NCI-H2227 treated with DMSO at 0.1 percent for 48 hours (cell line): Measurements from ENCODE around the gene ROBO2.

Source experiments
- DNase-seq: peaks from one replicate; lab custom pipeline; 2025; lab: John Stamatoyannopoulos, UW

The ROBO2 gene

DNA sequence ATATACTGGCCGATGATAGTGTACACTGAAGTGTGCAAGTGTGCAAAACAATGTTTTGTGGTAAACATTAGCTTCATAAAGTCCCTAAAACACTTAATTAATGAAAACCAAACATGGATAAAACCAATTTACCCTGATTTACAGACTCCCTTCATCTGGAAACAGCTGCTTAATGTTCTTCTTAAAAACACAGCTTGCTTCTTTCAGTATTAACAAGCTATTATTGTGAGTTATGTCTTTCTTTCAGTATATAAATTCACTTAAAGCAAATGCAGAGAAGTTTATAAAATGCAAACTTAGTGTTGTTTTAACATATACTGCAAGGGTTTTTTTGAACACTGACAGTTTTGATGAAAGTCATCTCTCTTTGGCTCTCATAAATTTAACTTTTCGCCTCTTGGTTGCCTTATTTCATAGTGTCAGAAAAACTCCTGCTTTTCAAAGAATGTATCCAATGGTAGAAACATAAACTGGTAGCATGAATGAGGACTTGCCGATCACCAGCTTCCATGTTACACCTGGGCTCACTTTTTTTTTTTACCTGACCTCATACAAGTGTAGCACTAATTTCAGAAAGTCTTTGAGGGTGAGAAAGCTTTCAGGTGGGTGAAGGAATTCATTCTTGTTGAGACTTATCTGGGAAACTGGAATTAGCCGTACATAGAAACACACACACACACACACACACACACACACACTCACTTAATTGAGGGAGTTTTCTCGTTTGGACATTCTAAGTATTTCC, 532.2 kb downstream of the ROBO2 start:
- no peak for DNase-seq

DNA sequence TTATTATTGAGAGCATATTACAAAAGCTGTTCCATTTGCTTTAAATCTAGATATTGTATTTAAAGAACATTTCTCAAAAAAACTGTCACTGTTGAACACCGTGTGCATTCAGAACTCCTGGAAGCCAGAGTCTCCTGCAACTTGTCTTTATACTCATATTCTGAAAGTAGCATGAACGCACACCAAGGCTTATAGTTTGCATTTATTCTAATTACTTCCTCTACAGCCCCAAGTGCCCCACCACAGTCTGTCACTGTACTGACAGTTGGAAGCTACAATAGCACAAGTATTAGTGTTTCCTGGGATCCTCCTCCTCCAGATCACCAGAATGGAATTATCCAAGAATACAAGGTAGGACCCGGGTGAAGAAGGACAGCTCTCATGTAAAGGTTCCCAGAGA, 537.4 kb downstream of the ROBO2 start:
- DNase-seq: no peak

DNA sequence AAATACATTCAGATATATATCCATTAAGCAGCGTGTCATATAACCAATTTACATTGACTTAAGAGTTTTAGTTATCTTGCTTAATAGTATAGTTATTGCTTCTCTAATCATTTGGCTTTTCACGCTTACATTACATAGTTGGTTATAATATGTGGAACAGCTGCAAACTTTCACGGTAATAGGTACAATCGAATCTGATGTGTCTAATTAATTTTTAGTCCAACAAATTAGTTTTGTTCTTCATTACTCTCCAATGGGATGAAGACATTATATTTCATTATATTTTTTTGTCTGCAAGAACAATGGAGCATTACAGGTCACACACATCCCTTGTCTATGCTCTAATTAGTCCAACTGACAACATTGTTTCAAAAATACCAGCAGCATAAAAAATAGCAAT, 546.3 kb downstream of the ROBO2 start:
- DNase-seq: no peak

DNA sequence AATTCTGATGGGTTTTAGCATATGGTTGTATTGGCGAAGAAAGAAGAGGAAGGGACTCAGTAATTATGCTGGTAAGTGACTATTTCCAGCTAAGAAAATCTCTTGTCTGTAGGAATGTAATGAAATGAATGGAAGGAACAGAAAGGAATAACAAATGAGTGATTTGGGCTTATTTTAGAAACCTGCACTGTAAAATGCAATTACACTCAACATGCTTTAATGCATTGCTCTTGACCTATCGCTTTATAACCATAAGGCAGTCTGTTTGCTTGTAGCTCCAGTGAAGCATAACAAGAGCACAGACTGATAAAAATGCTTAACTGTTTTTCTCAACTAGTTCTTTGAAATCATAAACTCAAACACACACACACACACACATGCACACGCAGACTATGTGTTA, 549.0 kb downstream of the ROBO2 start:
- peak; percentile 46 for DNase-seq

DNA sequence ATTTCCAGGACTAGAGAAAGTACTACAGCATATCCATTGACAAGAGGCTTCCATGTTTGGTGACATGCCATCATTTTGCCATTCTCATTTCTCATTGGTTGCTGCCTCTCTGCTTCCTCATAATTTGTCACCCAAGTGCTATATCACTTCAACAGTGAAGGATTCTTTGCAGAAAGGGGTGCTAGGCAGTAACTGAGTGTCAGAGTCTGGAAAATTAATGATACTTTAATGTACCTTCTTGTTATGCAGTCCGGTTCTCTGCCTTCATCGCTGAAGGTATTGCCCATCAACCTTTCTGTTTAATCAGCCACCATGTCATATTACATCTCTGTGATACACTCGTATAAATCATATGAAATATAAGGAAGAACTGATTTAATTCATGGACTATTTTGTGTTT, 550.3 kb downstream of the ROBO2 start:
- DNase-seq: no peak

DNA sequence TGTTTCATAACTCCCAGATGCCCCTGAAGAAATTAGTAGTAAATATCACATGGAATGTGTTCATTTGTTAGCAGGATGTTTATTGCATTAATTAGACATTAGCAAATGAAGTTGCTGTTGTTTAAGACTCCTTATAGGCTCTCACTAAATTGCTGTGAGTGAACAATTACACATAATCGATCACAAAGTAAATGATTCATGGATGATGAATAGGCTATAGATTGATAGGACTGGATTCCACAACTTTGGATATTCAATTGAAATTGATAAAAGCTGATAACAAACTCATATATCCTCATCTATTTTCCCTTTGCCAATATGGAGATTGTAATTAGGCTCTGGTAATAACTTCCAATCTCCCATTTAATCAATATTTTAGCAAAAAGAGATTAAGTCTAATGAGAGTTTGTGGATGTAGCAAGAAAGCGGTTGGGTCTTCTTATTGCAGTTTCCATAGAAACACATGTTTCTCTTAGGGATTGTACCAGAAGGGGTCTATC, 555.5 kb downstream of the ROBO2 start:
- no peak for DNase-seq

DNA sequence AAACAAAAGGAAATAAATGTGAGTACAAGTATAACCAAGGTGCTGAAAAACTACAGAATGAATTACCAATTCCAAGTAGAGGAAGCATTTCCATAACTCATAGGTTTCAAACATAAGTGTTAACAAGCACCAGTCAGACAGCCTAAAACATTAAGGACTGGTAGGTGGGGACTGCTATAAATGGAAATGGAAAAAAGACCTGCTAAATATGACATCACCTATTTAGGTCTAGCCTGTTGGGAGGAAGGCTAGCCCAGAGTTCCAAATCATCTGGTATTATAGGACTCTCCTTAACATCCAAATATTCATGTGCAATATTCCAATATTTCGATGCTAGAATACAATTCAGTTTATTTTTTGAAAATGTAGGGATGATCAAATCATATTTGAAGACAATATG, 560.0 kb downstream of the ROBO2 start:
- no peak for DNase-seq

DNA sequence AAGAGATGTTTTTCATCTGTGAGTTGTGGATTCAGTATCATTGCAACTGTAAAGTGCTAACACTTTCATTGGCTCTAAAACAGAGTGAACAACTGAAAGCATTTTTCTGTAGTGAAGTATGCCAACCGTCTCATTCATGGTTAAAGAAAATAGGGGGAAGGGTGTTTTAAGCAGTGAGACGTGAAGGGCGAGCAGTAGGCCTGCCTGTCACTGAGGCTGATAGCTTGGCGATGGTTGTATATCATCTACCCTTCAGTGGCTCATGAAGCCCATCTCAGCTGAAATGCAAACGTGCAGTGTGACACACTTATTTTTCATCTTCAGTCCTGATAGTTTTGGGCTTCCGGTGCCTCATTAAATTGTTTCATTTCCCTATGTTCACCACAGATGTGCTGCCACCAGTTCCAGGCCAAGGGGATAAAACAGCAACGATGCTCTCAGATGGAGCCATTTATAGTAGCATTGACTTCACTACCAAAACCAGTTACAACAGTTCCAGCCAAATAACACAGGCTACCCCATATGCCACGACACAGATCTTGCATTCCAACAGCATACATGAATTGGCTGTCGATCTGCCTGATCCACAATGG, 562.0 kb downstream of the ROBO2 start:
- no peak for DNase-seq

DNA sequence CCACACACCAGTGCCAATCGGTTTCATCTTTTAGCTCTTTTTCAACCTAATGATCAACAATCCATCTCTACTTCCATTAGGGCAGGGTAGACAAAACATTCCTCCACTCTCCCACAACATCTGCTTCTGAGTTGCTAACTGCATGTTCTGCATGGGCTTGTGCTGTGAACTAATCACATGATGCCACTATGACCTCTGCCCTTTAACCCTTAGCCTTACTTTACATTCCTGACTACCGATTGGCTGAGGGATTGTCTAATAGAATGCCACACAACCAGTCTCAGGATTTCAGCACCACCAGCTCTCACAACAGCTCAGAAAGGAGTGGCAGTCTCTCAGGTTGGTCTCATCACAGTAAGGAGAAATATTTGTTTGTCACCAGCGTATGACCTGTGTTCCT, 562.8 kb downstream of the ROBO2 start:
- DNase-seq: no peak

DNA sequence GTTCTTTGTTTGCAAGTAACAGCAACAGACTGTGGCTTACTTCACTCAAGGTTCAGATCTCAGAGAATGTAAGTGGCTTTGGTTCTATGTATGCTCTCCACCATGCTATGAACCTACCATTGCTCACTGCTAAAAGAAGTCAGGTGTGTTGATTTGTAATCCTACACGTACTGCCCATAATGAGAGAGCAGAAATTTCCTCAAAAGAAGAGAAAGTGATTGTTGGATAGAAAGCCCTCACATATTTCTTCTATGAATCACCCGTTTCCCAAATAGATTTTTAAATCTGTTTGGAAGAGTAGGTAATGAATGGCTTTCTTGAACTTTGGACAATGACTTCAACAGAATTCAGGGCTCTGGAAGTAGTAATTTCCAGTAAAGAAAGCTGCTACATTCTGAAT, 565.4 kb downstream of the ROBO2 start:
- DNase-seq: no peak

DNA sequence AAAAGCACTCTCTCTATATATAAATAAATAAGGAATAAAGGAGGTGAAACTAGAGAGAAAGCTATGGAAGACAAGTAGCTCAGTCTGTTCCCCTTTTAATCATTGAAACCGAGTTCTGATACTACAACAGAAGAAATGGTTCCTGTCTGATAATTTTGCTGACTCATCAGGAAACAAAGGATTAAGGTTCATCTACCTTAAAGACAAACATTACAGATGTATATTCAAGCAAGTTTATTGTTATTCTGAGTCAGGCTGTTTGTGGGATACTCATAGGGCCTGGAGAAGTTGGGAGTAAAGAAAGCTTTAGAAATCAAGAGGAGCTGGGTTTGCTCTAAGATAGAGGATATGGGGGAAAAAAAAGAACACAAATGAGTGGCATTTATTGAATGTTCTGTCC, 566.0 kb downstream of the ROBO2 start:
- no peak for DNase-seq

DNA sequence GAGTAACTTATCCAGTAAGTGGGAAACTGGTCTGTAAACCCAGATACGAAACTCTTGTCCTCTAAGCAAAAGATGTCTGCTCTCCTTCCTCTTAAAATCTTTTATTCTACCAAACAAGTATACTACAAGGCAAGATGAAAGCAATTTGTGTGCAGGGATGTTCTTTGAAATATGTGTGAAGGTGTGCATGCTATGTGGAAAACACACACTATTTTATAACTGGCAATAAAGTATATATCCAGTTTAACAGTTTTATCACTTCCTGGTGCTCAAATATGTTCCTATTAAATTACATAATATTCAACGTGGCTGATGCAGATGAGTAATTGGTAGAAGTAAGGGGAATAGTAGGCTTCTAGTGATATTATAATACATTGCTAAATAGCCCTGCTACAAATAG, 566.5 kb downstream of the ROBO2 start:
- DNase-seq: no peak

DNA sequence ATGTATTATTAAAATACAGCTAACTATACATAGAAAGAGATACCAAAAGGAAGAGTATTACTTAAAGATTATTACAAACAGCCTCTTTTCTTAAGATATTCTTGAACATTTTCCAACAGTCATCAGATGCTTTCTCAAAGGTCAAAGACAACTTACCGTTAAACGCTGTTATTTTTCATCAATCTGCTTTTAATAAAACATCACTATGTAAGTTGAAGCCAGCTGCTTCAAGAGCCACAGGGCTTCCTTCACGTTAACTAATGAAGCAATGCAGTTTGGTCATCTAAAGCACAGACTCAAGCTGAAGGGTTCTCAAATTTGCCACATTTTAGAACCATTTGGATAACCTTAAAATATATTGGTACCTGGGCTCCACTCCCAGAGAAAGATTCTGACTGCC, 578.8 kb downstream of the ROBO2 start:
- DNase-seq: no peak

DNA sequence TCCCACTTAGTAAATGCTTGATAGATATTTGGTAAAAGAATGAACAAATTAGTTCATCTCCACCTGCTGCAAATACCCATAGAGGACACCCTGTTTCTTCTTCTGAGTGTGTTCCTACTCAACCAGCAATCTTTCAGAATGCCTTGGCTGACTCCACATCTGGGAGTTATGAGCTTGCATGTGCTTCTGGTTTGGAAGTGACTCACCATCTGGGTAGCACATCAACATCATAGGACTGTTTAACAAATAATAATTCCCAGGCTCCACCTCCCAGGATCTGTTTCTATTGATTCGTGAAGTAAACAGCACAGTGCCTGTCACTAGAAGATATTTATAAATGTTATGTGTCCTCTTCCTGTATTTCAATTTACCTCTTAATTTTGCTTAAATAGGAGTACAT, 580.1 kb downstream of the ROBO2 start:
- DNase-seq: no peak

DNA sequence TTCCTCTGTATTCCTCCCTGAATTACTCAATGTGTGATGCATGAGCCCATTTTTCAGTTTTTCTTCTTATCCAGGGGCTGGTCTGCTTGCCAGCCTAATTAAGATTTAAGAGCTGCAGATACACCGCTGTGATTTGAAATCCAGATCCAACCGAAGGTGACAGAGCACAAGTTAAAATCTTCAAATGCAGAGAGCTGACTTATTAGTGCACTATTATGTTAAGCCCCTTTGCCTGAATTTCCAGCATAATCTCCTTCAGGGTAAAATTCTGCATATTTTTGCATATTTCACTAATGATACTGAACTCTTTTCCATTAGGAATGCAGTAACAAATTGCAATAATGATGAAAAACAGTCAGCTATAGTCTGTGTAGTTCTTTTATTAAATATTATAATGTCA, 583.6 kb downstream of the ROBO2 start:
- no peak for DNase-seq

DNA sequence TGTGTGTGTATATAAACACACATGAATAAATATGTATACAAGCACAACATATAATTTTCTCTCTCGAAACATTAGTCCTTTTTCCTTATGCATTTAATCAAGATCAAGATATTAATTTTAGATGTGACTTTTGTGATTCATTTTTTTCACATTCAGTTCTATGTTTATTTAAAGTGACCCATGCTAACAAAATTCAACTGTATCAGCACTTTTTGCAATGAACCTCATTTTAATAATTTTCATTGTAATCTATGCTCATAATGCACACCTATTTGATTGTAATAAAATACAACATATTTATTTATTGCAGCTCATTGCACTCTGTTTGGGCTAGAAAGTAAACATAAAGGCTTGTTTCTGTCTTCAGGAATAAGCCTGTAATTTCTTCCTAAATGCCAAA, 586.3 kb downstream of the ROBO2 start:
- DNase-seq: no peak

DNA sequence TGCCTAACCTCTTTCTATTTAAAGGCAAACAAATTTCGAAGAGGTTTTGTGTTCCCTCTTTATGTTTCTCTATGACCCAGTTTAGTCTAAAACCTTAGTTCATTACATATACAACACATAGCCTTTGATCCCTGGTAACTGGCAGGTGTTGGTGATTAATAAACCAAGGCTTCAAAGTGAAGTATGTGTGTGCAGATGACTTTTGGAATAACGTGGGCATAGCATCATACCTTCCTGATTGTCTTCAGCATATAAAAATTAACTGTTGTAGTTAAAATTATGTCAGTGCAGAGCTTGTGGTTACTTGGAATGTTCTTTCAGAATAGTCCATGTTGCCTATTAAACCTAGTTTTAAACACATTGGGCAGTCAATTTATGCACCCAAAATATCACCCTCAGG, 608.3 kb downstream of the ROBO2 start:
- DNase-seq: no peak

DNA sequence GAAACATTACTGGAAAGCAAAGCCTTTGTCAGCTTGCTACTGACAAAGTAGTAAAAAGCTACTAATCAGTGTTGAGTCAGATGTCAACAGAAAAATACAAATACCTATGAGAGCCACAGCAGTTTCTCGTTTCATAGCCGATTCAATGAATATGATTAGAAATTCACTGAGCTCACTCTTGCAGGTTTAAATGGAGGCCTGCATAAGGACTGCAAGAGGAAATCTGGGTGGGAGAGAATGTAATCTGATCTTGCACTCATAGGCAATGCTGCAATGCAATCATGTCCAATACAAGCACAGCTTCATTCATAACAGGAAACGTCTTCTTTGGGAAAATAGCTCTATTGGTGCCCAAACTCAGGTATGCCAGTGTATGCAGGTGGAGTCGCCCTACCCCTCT, 608.8 kb downstream of the ROBO2 start:
- DNase-seq: no peak

DNA sequence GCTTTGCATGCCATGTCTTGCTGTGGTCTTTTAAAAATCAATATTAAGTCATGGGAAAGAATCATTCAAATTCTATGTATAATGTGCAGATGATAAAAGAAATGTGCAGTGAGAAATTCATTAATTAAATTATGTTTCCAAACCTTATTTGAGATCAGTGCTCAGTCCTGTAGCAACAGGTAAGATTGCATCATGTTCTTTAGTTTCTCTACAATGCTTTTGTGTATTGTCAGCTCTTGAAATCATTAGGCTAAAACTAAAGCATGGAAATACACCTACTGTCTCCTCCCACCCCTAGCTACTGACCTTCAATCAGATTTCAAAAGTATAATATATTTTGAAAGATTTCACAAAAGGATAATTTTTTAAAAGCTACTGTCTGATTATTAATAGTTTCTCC, 612.7 kb downstream of the ROBO2 start:
- no peak for DNase-seq

DNA sequence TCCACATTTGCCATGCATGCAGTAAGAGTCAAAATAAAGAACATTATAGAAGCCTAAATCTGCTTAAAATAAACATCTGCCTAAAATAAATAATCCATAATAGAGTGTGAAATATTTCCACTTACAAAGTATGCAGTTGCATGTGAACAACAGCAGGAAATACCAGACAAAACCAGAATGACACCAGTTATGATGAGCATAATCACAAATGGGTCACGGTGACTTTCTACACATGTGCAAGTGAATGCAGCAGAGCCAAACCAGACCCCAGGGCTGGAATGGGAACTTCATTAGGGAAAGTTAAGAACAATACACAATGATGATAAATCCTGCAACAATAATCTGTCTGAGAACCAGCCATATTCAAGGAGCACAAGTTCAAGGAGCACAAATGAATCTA, 615.5 kb downstream of the ROBO2 start:
- DNase-seq: no peak

DNA sequence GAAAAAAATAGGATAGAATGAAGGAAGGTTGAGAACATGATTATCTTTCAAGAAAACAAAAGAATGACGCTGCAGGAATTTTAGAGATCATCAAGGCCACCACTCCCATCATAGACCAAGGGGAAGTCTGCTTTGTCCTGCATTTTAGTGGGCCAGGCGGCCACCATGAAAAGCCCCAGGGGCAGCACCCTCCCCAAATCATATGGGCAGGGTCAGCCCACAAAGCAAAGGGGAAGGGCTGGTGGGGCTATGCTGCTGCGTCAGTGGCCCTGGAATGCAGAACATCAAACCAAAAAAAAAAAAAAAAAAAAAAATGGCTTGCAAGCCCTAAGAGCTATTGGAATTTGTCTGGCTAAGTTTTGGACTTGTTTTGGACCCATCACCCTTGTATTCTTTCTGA, 620.8 kb downstream of the ROBO2 start:
- no peak for DNase-seq

DNA sequence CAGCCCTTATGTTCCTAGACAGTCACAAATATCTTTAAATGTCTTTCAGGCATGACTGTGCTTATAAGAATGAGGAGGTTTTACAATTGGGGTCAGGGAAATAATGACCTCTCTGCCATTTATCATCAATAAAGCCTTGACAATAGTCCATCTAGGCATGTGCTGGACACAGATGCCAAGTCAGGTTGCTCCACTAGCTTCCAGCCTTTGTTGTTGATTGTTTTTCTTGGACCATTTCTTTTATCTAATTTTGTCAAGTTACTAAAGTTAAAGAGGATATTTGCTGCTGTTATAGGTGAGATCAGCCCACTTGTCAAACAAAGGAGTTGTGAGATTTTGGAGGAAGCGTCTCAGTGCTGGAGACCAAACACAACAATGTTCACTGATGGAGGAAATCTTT, 628.0 kb downstream of the ROBO2 start:
- DNase-seq: no peak

DNA sequence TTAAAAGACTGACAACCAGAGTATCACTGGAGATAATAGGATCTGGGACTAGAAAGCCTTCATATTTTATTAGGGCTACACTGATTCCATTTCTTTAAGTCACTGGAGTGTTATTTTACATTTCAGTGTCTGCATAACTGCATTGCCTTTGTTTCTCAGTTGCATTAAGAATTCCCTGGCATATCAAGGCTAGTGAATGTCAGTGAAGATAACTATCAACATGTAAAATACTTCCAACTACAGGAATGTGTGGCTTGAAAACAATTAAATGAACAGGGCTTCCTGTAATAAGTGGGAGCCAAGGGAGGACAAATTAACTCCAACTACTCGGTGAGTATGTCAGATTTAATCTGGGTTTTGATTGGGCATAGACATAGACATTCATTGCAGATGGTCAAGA, 628.5 kb downstream of the ROBO2 start:
- DNase-seq: no peak

DNA sequence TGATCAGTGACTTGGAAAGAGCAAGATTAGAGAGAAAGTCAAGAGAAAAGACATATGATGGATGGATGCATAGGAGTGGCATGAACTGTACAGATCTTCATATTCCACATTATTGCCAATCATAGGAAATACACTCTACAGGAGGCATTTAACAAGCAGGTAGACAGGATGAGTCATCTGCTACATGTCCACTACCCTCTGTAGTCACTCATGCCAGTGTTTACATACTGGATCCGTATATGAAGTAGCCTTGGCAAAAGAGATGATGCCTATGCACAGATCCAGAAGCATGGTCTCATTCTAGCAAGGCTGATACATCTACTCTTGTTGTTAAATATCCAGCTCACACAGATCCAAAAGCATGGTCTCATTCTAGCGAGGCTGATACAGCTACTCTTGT, 632.1 kb downstream of the ROBO2 start:
- DNase-seq: no peak
